Stomach (tissue), 4 donors: ENCODE results near the gene C1orf198.

ENCODE experiments used
- POLR2A ChIP-seq, 4 donors: fragments of 450-650 bp; IDR thresholded peaks; one replicate each; pipeline ENCODE4 v1.6.1; 2016; ENCODE audit warnings: antibody characterized with exemption in 4 of 4, control low read depth in 2 of 4, mild to moderate bottlenecking in 1 of 4, moderate library complexity in 1 of 4
- POLR2AphosphoS5 ChIP-seq, 3 donors: sonication (generic); formaldehyde crosslinking; IDR thresholded peaks; one replicate each; pipeline ENCODE4 v1.6.1; 2016; ENCODE audit warnings: antibody characterized with exemption in 3 of 3
- TF ChIP-seq, protein P1 (sequence below), 7 experiments: fragments of 450-650 bp in 4 of 7; fragments of 200-600 bp in 3 of 7; sonication (generic) in 3 of 7; IDR thresholded peaks; one replicate each; pipeline ENCODE4 v1.5.1; 2016 to 2019; ENCODE audit warnings: antibody characterized with exemption in 7 of 7, control low read depth in 2 of 7, mild to moderate bottlenecking in 1 of 7

DNA sequence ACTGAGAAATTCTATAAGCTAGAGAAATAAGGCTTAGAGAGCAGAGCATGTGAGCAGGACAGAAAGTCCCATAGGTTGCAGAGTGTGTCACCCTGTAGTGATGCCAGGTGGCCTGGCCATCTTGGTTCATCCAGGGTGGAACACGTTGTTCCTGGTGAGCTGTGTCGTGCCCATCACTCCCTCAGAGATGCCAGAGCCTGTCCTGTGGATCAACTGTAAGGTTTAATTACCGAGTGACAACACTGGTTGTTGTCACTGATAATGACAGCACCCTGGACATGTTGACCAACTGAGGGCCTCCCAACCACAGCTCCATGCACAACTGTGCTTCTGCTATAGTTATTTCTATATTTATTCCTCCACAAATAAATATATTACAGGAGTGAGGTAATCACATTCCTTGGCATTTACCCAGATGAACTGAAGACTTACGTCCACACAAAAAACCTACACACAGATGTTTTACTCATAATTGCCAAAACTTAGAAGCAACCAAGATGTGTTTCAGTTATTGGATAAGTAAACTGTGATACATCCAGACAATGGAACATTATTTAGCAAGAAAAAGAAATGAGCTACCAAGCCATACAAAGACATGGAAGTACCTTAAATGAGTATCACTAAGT, 6.2 kb downstream of the C1orf198 start:
- TF ChIP-seq, protein P1, sequence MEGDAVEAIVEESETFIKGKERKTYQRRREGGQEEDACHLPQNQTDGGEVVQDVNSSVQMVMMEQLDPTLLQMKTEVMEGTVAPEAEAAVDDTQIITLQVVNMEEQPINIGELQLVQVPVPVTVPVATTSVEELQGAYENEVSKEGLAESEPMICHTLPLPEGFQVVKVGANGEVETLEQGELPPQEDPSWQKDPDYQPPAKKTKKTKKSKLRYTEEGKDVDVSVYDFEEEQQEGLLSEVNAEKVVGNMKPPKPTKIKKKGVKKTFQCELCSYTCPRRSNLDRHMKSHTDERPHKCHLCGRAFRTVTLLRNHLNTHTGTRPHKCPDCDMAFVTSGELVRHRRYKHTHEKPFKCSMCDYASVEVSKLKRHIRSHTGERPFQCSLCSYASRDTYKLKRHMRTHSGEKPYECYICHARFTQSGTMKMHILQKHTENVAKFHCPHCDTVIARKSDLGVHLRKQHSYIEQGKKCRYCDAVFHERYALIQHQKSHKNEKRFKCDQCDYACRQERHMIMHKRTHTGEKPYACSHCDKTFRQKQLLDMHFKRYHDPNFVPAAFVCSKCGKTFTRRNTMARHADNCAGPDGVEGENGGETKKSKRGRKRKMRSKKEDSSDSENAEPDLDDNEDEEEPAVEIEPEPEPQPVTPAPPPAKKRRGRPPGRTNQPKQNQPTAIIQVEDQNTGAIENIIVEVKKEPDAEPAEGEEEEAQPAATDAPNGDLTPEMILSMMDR (IDR thresholded peaks at IDR 0.05), result no peak
- TF ChIP-seq POLR2A (IDR thresholded peaks at IDR 0.05) (no peak), POLR2AphosphoS5 (IDR thresholded peaks at IDR 0.05) (no peak)
